ENCODE measurements around the gene PDGFRA.

Gene PDGFRA

GRCh38 chr4:54228961-54229501 is at the start of gene PDGFRA:
TSS of gene PDGFRA (plus strand) at chr4:54229293. CDS start at chr4:54258769, 29,476 bp downstream.
- FAIRE-seq, result peak; percentile 85

GRCh38 chr4:54184581-54184980 is 44.5 kb upstream of the PDGFRA start:
- FAIRE-seq, result no peak

- no peak for FAIRE-seq
These were observed 43.9 kb upstream of the PDGFRA start for GRCh38 chr4:54185044-54185780.

- FAIRE-seq, result no peak
These were observed 43.2 kb upstream of the PDGFRA start for GRCh38 chr4:54185866-54186265.

- no peak for FAIRE-seq
These were observed 42.7 kb upstream of the PDGFRA start for GRCh38 chr4:54186371-54186770.

GRCh38 chr4:54187148-54187547 is 41.9 kb upstream of the PDGFRA start:
- FAIRE-seq, result no peak

GRCh38 chr4:54189140-54189539 is 40.0 kb upstream of the PDGFRA start:
- no peak for FAIRE-seq

- FAIRE-seq, result no peak
These were observed 36.3 kb upstream of the PDGFRA start for GRCh38 chr4:54192811-54193210.

GRCh38 chr4:54197926-54198325 is 31.2 kb upstream of the PDGFRA start:
- no peak for FAIRE-seq

GRCh38 chr4:54199919-54200318 is 29.2 kb upstream of the PDGFRA start:
- FAIRE-seq, result no peak

GRCh38 chr4:54209617-54210016 is 19.5 kb upstream of the PDGFRA start:
- no peak for FAIRE-seq

GRCh38 chr4:54213001-54213400 is 16.1 kb upstream of the PDGFRA start:
- no peak for FAIRE-seq

- FAIRE-seq, result no peak
These were observed 15.3 kb upstream of the PDGFRA start for GRCh38 chr4:54213761-54214160.

- FAIRE-seq, result no peak
These were observed 13.6 kb upstream of the PDGFRA start for GRCh38 chr4:54215379-54216077.

- peak; percentile 94 for FAIRE-seq
These were observed 11.2 kb upstream of the PDGFRA start for GRCh38 chr4:54217642-54218495.

GRCh38 chr4:54218736-54219135 is 10.4 kb upstream of the PDGFRA start:
- no peak for FAIRE-seq

- no peak for FAIRE-seq
These were observed 4.0 kb upstream of the PDGFRA start for GRCh38 chr4:54224996-54225597.

GRCh38 chr4:54225598-54226403 is 3.3 kb upstream of the PDGFRA start:
- no peak for FAIRE-seq

GRCh38 chr4:54226404-54227255 is 2.5 kb upstream of the PDGFRA start:
- FAIRE-seq, result peak; percentile 35

GRCh38 chr4:54227256-54228055 is 1.6 kb upstream of the PDGFRA start:
- FAIRE-seq, result no peak
